Measurements from ENCODE around the gene CNTNAP2. TPM values are rescaled to one million over a fixed set of nuclear protein-coding genes. Genes with fewer than 3 reads are reported as not detected.

Gene CNTNAP2
- total RNA-seq, 3 donors from 2014 or later (not counting 1 experiment from before 2014, with no cell fraction given): 0.18 to 1.1 TPM; not detected in 1

DNA sequence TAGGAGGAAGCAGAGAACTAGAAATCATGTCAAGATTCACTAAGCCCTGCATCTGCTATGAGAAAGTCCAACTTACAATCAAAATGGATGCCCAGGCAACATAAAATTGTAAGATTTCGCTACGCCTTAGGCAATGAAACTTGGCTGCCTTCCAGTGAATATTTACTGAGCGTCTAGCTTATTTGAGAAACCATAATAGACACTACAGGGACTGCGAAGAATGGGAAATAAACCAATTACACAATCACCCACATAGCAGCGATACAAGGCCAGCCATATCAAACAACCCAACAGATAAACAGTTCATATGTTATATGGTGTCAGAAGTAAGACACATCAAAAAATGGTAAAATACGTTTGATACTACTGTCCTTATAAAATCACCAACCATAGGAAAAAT is 1928.9 kb downstream of the CNTNAP2 start:
- intact Hi-C loops (cut with micrococcal nuclease): no loop called here
- Mint-ChIP-seq H3K27me3 (ENCODE audit: low read depth in 2 of 2) (no peaks in the 10 kb centered on the region), H3K4me3 (no peak overlapping the region), H3K4me1 (peaks cover 0 to 3% of the 10 kb centered on the region in 2 donors), H3K36me3 (no peaks in the 10 kb centered on the region), H3K9me3 (peaks cover 0 to 2% of the 10 kb centered on the region in 2 donors), H3K27ac (no peak overlapping the region)
- Histone ChIP-seq H3K9me3 (ENCODE audit: control insufficient read depth, insufficient read depth, low read length) (no peaks in the 10 kb centered on the region), H3K27ac (ENCODE audit: low read length) (no peak overlapping the region), H3K36me3 (ENCODE audit: control insufficient read depth, insufficient read depth, low read length) (no peaks in the 10 kb centered on the region), H3K27me3 (ENCODE audit: control insufficient read depth, insufficient read depth, low read length) (no peaks in the 10 kb centered on the region), H3K4me1 (ENCODE audit: control insufficient read depth, insufficient read depth, low read length) (no peaks in the 10 kb centered on the region), H3K4me3 (ENCODE audit: low read length) (no peak overlapping the region)
- no peak for ATAC-seq
- no peak for DNase-seq
- TF ChIP-seq, protein P1, sequence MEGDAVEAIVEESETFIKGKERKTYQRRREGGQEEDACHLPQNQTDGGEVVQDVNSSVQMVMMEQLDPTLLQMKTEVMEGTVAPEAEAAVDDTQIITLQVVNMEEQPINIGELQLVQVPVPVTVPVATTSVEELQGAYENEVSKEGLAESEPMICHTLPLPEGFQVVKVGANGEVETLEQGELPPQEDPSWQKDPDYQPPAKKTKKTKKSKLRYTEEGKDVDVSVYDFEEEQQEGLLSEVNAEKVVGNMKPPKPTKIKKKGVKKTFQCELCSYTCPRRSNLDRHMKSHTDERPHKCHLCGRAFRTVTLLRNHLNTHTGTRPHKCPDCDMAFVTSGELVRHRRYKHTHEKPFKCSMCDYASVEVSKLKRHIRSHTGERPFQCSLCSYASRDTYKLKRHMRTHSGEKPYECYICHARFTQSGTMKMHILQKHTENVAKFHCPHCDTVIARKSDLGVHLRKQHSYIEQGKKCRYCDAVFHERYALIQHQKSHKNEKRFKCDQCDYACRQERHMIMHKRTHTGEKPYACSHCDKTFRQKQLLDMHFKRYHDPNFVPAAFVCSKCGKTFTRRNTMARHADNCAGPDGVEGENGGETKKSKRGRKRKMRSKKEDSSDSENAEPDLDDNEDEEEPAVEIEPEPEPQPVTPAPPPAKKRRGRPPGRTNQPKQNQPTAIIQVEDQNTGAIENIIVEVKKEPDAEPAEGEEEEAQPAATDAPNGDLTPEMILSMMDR (IDR thresholded peaks at IDR 0.05): no peak
- WGBS (ENCODE audit: insufficient coverage): 93% methylated on average over 3 of the region's 6 CpGs

- ATAC-seq (no peak), DNase-seq (no peak)
- no peak overlapping the region for H3K27ac Mint-ChIP-seq
- peaks cover 4 to 6% of the 10 kb centered on the region in 2 donors for H3K4me1 Mint-ChIP-seq
- Histone ChIP-seq H3K36me3 (ENCODE audit: control insufficient read depth, insufficient read depth, low read length) (no peaks in the 10 kb centered on the region), H3K4me1 (ENCODE audit: control insufficient read depth, insufficient read depth, low read length) (no peaks in the 10 kb centered on the region), H3K27ac (ENCODE audit: low read length) (no peak overlapping the region), H3K4me3 (ENCODE audit: low read length) (no peak overlapping the region), H3K27me3 (ENCODE audit: control insufficient read depth, insufficient read depth, low read length) (no peaks in the 10 kb centered on the region), H3K9me3 (ENCODE audit: control insufficient read depth, insufficient read depth, low read length) (no peaks in the 10 kb centered on the region)
- TF ChIP-seq, protein P1 (IDR thresholded peaks at IDR 0.05): no peak
- H3K36me3 Mint-ChIP-seq: no peaks in the 10 kb centered on the region
- intact Hi-C loops (cut with micrococcal nuclease): no loop called here
- WGBS (ENCODE audit: insufficient coverage): 88% methylated on average over 3 of the region's 4 CpGs
- H3K9me3 Mint-ChIP-seq: peaks cover 0 to 2% of the 10 kb centered on the region in 2 donors
- H3K27me3 Mint-ChIP-seq (ENCODE audit: low read depth in 2 of 2): no peaks in the 10 kb centered on the region
- no peak overlapping the region for H3K4me3 Mint-ChIP-seq
Measured at GRCh38 chr7:148049068-148049467, 1932.5 kb downstream of the CNTNAP2 start.

- Histone ChIP-seq H3K9me3 (ENCODE audit: control insufficient read depth, insufficient read depth, low read length) (no peaks in the 10 kb centered on the region), H3K4me1 (ENCODE audit: control insufficient read depth, insufficient read depth, low read length) (no peaks in the 10 kb centered on the region), H3K4me3 (ENCODE audit: low read length) (no peak overlapping the region), H3K27me3 (ENCODE audit: control insufficient read depth, insufficient read depth, low read length) (no peaks in the 10 kb centered on the region), H3K27ac (ENCODE audit: low read length) (no peak overlapping the region), H3K36me3 (ENCODE audit: control insufficient read depth, insufficient read depth, low read length) (no peaks in the 10 kb centered on the region)
- Mint-ChIP-seq H3K9me3 (peaks cover 0 to 2% of the 10 kb centered on the region in 2 donors), H3K4me1 (peaks cover 4 to 6% of the 10 kb centered on the region in 2 donors), H3K27ac (peak overlapping the region; percentile 30 to 80), H3K36me3 (no peaks in the 10 kb centered on the region), H3K4me3 (peak overlapping the region; percentile 83), H3K27me3 (ENCODE audit: low read depth in 2 of 2) (no peaks in the 10 kb centered on the region)
- DNase-seq (no peak), ATAC-seq (no peak)
- TF ChIP-seq, protein P1 (IDR thresholded peaks at IDR 0.05): no peak
- WGBS (ENCODE audit: insufficient coverage): 100% methylated on average over 2 of the region's 3 CpGs
- intact Hi-C loops (cut with micrococcal nuclease): no loop called here
Measured at GRCh38 chr7:148050492-148051158, 1934.0 kb downstream of the CNTNAP2 start.

GRCh38 chr7:148056406-148056805 is 1939.8 kb downstream of the CNTNAP2 start:
- Mint-ChIP-seq H3K27ac (no peak overlapping the region), H3K36me3 (no peaks in the 10 kb centered on the region), H3K4me1 (peaks cover under 1 to 2% of the 10 kb centered on the region in 2 donors), H3K9me3 (no peaks in the 10 kb centered on the region), H3K27me3 (ENCODE audit: low read depth in 2 of 2) (no peaks in the 10 kb centered on the region), H3K4me3 (no peak overlapping the region)
- no peak overlapping the region for H3K27ac ChIP-seq (ENCODE audit: low read length)
- TF ChIP-seq, protein P1 (IDR thresholded peaks at IDR 0.05): no peak
- H3K9me3 ChIP-seq (ENCODE audit: control insufficient read depth, insufficient read depth, low read length): no peaks in the 10 kb centered on the region
- H3K36me3 ChIP-seq (ENCODE audit: control insufficient read depth, insufficient read depth, low read length): no peaks in the 10 kb centered on the region
- DNase-seq (no peak), ATAC-seq (no peak)
- intact Hi-C loops (cut with micrococcal nuclease): no loop called here
- H3K4me1 ChIP-seq (ENCODE audit: control insufficient read depth, insufficient read depth, low read length): no peaks in the 10 kb centered on the region
- no peaks in the 10 kb centered on the region for H3K27me3 ChIP-seq (ENCODE audit: control insufficient read depth, insufficient read depth, low read length)
- H3K4me3 ChIP-seq (ENCODE audit: low read length): no peak overlapping the region
- WGBS (ENCODE audit: insufficient coverage): 67% methylated on average over 1 of the region's 3 CpGs

All from natural killer cell (primary cell).